GM21737 (cell line): ENCODE results near the gene PYROXD2.

Experiments
- ATAC-seq: cut with Tn5 transposase; IDR thresholded peaks from one replicate; pipeline ENCODE4 v1.9.1; 2021; ENCODE audit warnings: mild to moderate bottlenecking, moderate library complexity; ENCODE audit not compliant: unreplicated experiment

The PYROXD2 gene

GRCh38 chr10:98435178-98435577 is 20.2 kb upstream of the PYROXD2 start:
- ATAC-seq, result no peak

- ATAC-seq, result no peak
Measured at GRCh38 chr10:98433881-98434732, 19.1 kb upstream of the PYROXD2 start.

GRCh38 chr10:98433371-98433770 is 18.4 kb upstream of the PYROXD2 start:
- ATAC-seq, result no peak

GRCh38 chr10:98432330-98432729 is 17.3 kb upstream of the PYROXD2 start:
- ATAC-seq, result no peak

GRCh38 chr10:98431016-98431415 is 16.0 kb upstream of the PYROXD2 start:
- ATAC-seq, result no peak

- no peak for ATAC-seq
Measured at GRCh38 chr10:98430427-98430826, 15.4 kb upstream of the PYROXD2 start.

- ATAC-seq, result no peak
Measured at GRCh38 chr10:98429320-98430072, 14.5 kb upstream of the PYROXD2 start.

GRCh38 chr10:98427011-98427515 is 12.1 kb upstream of the PYROXD2 start:
- ATAC-seq, result no peak

GRCh38 chr10:98425511-98426352 is 10.8 kb upstream of the PYROXD2 start:
- ATAC-seq, result no peak

- no peak for ATAC-seq
Measured at GRCh38 chr10:98424295-98425254, 9.6 kb upstream of the PYROXD2 start.

- no peak for ATAC-seq
Measured at GRCh38 chr10:98423691-98424120, 8.7 kb upstream of the PYROXD2 start.

- ATAC-seq, result no peak
Measured at GRCh38 chr10:98422182-98422581, 7.2 kb upstream of the PYROXD2 start.

- no peak for ATAC-seq
Measured at GRCh38 chr10:98420786-98421185, 5.8 kb upstream of the PYROXD2 start.

- no peak for ATAC-seq
Measured at GRCh38 chr10:98419469-98420261, 4.7 kb upstream of the PYROXD2 start.

- ATAC-seq, result no peak
Measured at GRCh38 chr10:98418665-98419468, 3.9 kb upstream of the PYROXD2 start.

GRCh38 chr10:98417973-98418664 is 3.1 kb upstream of the PYROXD2 start:
- ATAC-seq, result no peak

- no peak for ATAC-seq
Measured at GRCh38 chr10:98417481-98417959, 2.5 kb upstream of the PYROXD2 start.
